ENCODE results near the gene GJB4.
"Not testable (repeated sequence)": the region's sequence is repeated elsewhere in the genome, so short reads cannot be mapped to it uniquely, and the experiment has no call there.

GJB4 gene

DNA sequence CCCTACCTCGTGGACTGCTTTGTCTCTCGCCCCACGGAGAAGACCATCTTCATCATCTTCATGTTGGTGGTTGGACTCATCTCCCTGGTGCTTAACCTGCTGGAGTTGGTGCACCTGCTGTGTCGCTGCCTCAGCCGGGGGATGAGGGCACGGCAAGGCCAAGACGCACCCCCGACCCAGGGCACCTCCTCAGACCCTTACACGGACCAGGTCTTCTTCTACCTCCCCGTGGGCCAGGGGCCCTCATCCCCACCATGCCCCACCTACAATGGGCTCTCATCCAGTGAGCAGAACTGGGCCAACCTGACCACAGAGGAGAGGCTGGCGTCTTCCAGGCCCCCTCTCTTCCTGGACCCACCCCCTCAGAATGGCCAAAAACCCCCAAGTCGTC, 35.2 kb downstream of the GJB4 start:
- in situ Hi-C loops (cut with MboI; ENCODE audit: low sequenced_read_pairs) = no loop called here

DNA sequence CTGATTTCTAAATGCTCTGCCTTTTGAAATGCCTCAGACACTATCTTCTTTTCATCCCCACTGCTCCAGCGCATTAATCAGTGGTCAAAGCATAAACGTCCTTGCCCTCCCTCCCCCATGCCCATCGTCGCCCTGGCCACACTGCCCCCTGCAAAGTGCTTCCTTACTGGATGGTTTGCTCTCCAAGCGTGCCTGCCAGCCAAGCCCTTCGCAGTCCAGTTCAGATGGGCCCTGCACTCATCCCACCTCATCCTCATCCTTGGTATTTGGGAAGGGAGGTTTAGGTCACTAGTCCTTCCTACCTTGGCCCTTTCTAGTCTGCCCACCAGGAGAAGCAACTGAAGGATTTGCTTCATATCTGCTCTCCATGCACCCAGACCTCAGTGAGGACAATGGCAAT, 36.4 kb downstream of the GJB4 start:
- in situ Hi-C loops (cut with MboI; ENCODE audit: low sequenced_read_pairs) = no loop called here

DNA sequence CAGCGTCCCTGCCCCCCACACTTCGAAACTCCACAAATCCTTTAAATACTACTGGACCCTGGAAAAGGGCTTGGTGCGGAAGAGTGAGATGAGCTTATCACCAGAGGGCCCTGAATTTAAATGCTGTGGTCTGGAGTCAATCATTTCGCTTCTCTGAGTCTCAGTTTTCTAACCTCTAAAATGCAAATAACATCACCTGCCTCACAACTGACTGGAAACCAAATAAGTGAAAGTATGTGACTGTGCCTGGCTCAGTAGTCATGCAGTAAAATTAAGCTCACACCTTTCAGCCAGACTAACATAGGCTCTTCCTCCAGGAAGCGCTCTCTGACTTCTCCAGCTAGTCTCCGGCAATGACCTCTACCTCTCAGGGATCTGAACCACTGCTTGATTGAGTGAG, 37.5 kb downstream of the GJB4 start:
- in situ Hi-C loops (cut with MboI; ENCODE audit: low sequenced_read_pairs) = no loop called here

DNA sequence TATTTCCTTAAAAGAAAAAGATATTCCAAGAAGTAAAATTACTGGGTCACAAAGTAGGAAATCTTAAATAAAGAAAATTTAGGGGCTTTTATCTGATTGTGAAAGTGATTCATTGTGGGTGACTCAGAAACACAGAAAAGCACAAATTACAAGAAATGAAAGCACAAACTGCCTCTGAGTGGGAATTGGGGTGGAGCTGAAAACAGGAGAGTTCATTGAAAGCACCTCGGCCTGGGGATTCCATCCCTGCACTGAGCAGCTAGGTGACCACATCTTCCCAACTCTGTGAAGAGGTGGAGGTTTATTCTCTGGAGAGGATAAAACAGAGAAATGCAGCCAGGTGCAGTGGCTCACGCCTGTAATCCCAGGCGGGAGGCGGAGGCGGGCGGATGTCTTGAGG, 40.7 kb downstream of the GJB4 start:
- in situ Hi-C loops (cut with MboI; ENCODE audit: low sequenced_read_pairs) = no loop called here

DNA sequence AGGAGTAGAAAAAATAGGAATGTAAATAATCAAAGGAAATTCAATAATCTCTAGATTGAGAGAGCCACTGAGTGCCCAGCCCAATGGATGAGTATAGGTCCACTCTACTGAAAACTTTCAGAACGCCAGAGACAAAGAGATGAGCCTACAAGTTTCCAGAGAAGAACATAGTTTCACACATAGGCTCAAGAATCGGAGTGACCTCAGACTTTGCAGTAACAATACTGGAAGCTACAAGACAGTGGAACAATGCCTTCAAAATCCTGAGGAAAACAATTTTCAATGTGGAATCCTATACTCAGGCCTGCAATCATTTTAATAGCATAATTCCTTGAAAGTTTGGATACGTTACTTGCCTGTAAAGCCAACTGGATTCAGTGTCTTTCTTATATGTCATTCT, 44.2 kb downstream of the GJB4 start:
- in situ Hi-C loops (cut with MboI; ENCODE audit: low sequenced_read_pairs) = no loop called here

DNA sequence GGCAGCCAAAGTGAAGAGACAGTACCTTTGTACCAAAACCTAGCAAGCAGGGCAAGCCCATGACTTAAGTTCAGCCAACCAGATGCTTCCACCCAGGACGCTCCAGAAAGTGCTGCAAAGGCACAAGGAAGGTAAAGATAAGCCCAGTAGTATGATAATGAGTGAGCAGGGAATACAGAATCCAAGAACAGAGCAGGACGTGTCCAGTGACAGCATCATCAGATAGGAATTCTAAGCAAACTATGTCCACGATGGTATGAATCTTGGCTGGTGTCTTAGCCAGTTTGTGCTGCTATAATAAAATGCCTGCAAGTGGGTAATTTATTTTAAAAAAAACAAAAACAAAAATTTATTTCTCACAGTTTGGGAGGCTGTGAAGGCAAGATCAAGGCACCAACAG, 46.9 kb downstream of the GJB4 start:
- in situ Hi-C loops (cut with MboI; ENCODE audit: low sequenced_read_pairs) = no loop called here

DNA sequence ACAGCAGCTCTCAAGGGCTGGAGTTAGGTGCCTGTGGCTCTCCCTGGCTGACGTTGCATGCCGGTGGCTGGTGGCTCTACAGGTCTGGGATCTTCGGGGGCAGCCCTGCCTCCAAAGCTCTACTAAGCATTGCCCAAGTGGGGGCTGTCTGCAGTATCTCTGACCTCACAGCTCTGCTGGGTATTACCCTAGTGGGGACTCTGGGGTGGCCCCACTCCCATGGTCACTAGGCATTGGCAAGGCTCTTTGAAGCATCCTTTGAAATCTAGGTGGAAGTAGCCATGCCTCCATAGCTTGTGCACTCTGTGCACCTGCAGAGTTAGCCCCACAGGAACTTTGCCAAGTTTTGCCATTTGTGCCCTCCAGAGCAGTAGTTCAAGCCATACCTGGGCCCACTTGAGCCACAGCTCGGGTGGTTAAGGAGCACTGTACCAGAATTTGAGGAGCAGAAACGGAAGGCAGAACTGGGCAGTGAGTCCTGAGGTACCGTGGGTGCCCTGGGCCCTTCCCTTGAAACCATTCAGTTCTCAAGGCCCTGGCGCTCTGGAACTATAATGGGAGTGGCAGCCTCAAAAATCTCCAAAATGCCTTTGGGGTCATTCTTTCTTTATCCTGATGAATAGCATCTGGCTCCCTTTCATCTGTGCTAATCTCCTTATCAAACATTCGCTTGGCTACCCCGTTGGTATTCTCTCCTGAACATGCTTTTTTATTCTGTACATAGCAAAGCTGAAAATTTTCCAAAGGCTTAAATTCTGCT, 48.7 kb downstream of the GJB4 start:
- in situ Hi-C loops (cut with MboI; ENCODE audit: low sequenced_read_pairs) = no loop called here

DNA sequence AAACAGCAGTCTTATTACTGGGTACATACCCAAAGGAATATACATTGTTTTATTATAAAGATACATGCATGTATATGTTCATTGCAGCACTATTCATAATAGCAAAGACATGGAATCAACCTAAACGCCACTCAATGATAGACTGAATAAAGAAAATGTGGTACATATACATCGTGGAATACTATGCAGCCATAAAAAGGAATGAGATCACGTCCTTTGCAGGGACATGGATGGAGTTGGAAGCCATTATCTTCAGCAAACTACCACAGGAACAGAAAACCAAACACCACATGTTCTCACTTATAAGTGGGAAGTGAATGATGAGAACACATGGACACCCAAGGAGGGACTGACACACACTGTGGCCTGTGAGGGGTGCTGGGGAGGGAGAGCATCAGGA, 51.2 kb downstream of the GJB4 start:
- in situ Hi-C loops (cut with MboI; ENCODE audit: low sequenced_read_pairs) = not testable (repeated sequence)
